HepG2 (cell line): ENCODE results near the gene RUVBL2. TPM values are rescaled to one million over a fixed set of nuclear protein-coding genes. Genes with fewer than 3 reads are reported as not detected.
A peak's percentile ranks its signal among the peaks of the same experiment; 100 is the strongest.

Source experiments
- ATF1 ChIP-seq: IDR thresholded peaks from 2 replicates; pipeline ENCODE4 v1.6.1; 2016; ENCODE audit warnings: mild to moderate bottlenecking, control low read depth
- CBX2 ChIP-seq, 2 experiments: fragments of 200-600 bp in 1 of 2; sonication (generic); formaldehyde crosslinking in 1 of 2; IDR thresholded peaks; 2 replicates each; pipeline versions ENCODE4 v1.7.0 to v1.8.1; 2018 to 2022; ENCODE audit warnings: low read depth in 2 of 2, low read length in 1 of 2, mild to moderate bottlenecking in 1 of 2, missing genetic modification reagents in 1 of 2
- DPF2 ChIP-seq: sonication (generic); formaldehyde crosslinking; IDR thresholded peaks from 2 replicates; pipeline ENCODE4 v1.4.0; 2020; ENCODE audit warnings: mild to moderate bottlenecking, low read depth, missing genetic modification reagents, borderline replicate concordance
- FOXA1 ChIP-seq, 2 experiments: fragments of 450-650 bp in 1 of 2; sonication (generic) in 1 of 2; formaldehyde crosslinking in 1 of 2; IDR thresholded peaks; 2 replicates each; pipeline versions ENCODE4 v1.4.0 to v1.6.1; 2016 to 2020; ENCODE audit warnings: missing genetic modification reagents in 1 of 2
- HES4 ChIP-seq: sonication (generic); formaldehyde crosslinking; IDR thresholded peaks from 2 replicates; pipeline ENCODE4 v1.9.0; 2021; ENCODE audit warnings: mild to moderate bottlenecking, missing genetic modification reagents, borderline replicate concordance
- HIC2 ChIP-seq: sonication (generic); formaldehyde crosslinking; IDR thresholded peaks from 2 replicates; pipeline ENCODE4 v1.9.0; 2022; ENCODE audit warnings: low read depth, missing genetic modification reagents
- KDM2A ChIP-seq: sonication (generic); formaldehyde crosslinking; IDR thresholded peaks from 2 replicates; pipeline ENCODE4 v1.4.0; 2020; ENCODE audit warnings: low read depth, missing genetic modification reagents, borderline replicate concordance
- MAFG ChIP-seq: sonication (generic); formaldehyde crosslinking; IDR thresholded peaks from 2 replicates; pipeline ENCODE4 v1.5.1; 2020; ENCODE audit warnings: mild to moderate bottlenecking, missing genetic modification reagents
- MLXIP ChIP-seq: sonication (generic); formaldehyde crosslinking; IDR thresholded peaks from 2 replicates; pipeline ENCODE4 v1.9.0; 2021; ENCODE audit warnings: missing genetic modification reagents, borderline replicate concordance
- RBM39 ChIP-seq: fragments of 200-400 bp; formaldehyde crosslinking; IDR thresholded peaks from one replicate; pipeline ENCODE4 v1.6.1; 2018; ENCODE audit warnings: antibody characterized with exemption, mild to moderate bottlenecking, low read depth, low read length; ENCODE audit not compliant: poor library complexity, severe bottlenecking
- SIN3A ChIP-seq: IDR thresholded peaks from 2 replicates; pipeline ENCODE4 v1.6.1; 2011; ENCODE audit warnings: low read depth, mild to moderate bottlenecking, control low read depth, low read length, borderline replicate concordance
- SUZ12 ChIP-seq: fragments of 150-350 bp; IDR thresholded peaks from 2 replicates; pipeline ENCODE4 v1.6.1; 2014; ENCODE audit warnings: low read depth, low read length
- ZBTB2 ChIP-seq: sonication (generic); formaldehyde crosslinking; IDR thresholded peaks from 2 replicates; pipeline ENCODE4 v1.8.0; 2022; ENCODE audit warnings: low read depth, missing genetic modification reagents
- ZBTB37 ChIP-seq: sonication (generic); formaldehyde crosslinking; IDR thresholded peaks from 2 replicates; pipeline ENCODE4 v1.4.0; 2020; ENCODE audit warnings: mild to moderate bottlenecking, missing genetic modification reagents
- ZBTB8A ChIP-seq: sonication (generic); formaldehyde crosslinking; IDR thresholded peaks from 2 replicates; pipeline ENCODE4 v1.4.0; 2020; ENCODE audit warnings: mild to moderate bottlenecking, low read depth, missing genetic modification reagents, borderline replicate concordance
- ZNF160 ChIP-seq: sonication (generic); formaldehyde crosslinking; IDR thresholded peaks from 2 replicates; pipeline ENCODE4 v1.8.0; 2022; ENCODE audit warnings: mild to moderate bottlenecking, inconsistent platforms, missing genetic modification reagents
- ZNF629 ChIP-seq: sonication (generic); formaldehyde crosslinking; conservative IDR thresholded peaks from 2 replicates; pipeline ENCODE4 v1.5.0; 2020; ENCODE audit warnings: missing genetic modification reagents
- ZNF776 ChIP-seq: sonication (generic); formaldehyde crosslinking; IDR thresholded peaks from 2 replicates; pipeline ENCODE4 v1.4.0; 2020; ENCODE audit warnings: mild to moderate bottlenecking, missing genetic modification reagents
- ZNF784 ChIP-seq: sonication (generic); formaldehyde crosslinking; IDR thresholded peaks from 2 replicates; pipeline ENCODE4 v1.5.1; 2020; ENCODE audit warnings: missing genetic modification reagents, mild to moderate bottlenecking, borderline replicate concordance
- polyA plus RNA-seq, 8 experiments: library from polyadenylated mRNA; depleted of rRNA in 3 of 8; stranded (reverse) in 7 of 8; unstranded in 1 of 8; fragments of >200 nt; fragmentation: Illumina TruSeq in 4 of 8; extraction: Trizol in 4 of 8; gene quantifications; 2 replicates each; pipeline versions ENCODE4 v1.2.1 to v1.2.3, GENCODE V29; 2011 to 2016; ENCODE audit warnings: low read depth in 4 of 8, missing spikeins in 1 of 8, mixed read lengths in 1 of 8; ENCODE audit not compliant: insufficient read depth in 1 of 8
- total RNA-seq, 5 experiments: library from RNA; depleted of rRNA; stranded (reverse); fragments of >200 nt; fragmentation: Illumina TruSeq; extraction: Trizol; gene quantifications; 2 replicates each; pipeline ENCODE4 v1.2.3, GENCODE V29; 2016; ENCODE audit warnings: low read depth in 1 of 5

Gene RUVBL2
- total and polyA plus RNA-seq, 2 of the 13 experiments (the other 11 are each of a cell fraction or from before 2014, with no cell fraction given): 120 to 122 TPM

- TF ChIP-seq ZNF629 (CRISPR knock-in tag) (peak; percentile 84), DPF2 (no peak), SUZ12 (no peak), HIC2 (CRISPR knock-in tag) (peak; percentile 83), RBM39 (peak; percentile 88), SIN3A (no peak; the same call in 1 of the 2 replicates), KDM2A (CRISPR knock-in tag) (peak; percentile 96), ZBTB2 (CRISPR knock-in tag) (peak; percentile 52; the same call in 1 of the 2 replicates), ZNF776 (CRISPR knock-in tag) (peak; percentile 69), MLXIP (CRISPR knock-in tag) (no peak), FOXA1 (IDR thresholded peaks at IDR 0.05) (no peak), FOXA1 (CRISPR knock-in tag; IDR thresholded peaks at IDR 0.05) (no peak), ZBTB8A (CRISPR knock-in tag) (no peak), CBX2 (IDR thresholded peaks at IDR 0.05; ENCODE audit: low read depth, low read length) (no peak), CBX2 (CRISPR knock-in tag; IDR thresholded peaks at IDR 0.05; ENCODE audit: low read depth) (no peak), ZBTB37 (CRISPR knock-in tag) (no peak), HES4 (CRISPR knock-in tag) (peak; percentile 64; the same call in 1 of the 2 replicates), ATF1 (CRISPR knock-in tag) (no peak), MAFG (CRISPR knock-in tag) (no peak), ZNF160 (CRISPR knock-in tag) (peak; percentile 62; the same call in 1 of the 2 replicates), ZNF784 (CRISPR knock-in tag) (no peak; the same call in none of the 2 replicates)
These were observed 31.4 kb upstream of the RUVBL2 start (continued) for GRCh38 chr19:48962029-48962848.
